CD4-positive, alpha-beta T cell treated with Interleukin-12 subunit alpha and Interleukin-12 subunit beta, for 1 hour (primary cell): ENCODE measurements around the gene LPP.

Source experiments
- DNase-seq: peaks from one replicate; pipeline ENCODE4 v3.0.0-alpha.2; 2020

The LPP gene

DNA sequence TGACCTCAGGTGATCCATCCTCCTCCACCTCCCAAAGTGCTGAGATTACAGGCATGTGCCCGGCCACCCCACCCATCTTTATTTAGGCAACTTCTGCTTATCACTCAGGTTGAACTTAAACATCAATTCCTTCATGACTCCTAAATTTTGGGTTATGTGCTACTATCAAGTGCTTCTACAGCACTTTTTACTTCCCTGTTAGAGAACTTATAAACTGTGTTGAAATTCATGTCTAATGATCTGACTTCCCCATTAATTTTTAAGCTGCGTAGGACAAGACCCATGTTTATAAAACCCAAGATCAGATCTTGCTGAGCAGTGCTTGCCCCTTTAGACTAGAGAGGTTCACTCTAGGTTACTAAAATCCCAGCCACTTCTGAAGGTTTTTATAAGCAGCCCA lies 751.6 kb downstream of the LPP start:
- DNase-seq, result no peak

DNA sequence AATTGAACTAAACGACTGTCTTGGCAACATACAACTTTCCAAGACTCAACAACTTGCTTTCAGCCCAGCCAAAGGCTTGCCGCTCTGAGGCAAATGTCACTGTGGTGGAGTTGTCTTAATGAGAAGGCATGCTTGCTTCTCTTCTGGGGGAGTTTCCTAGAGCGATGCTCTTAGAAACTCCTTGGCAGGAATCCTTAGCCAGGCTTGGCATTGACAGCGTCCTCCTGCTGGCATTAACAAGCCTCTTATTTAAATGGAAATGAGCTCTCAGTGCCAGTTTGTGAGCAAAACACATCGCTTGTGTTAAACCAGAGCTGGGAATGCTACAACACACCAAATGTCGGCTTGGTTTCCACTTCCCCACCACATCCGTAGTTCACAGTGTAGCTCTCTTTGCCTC lies 752.3 kb downstream of the LPP start:
- no peak for DNase-seq

DNA sequence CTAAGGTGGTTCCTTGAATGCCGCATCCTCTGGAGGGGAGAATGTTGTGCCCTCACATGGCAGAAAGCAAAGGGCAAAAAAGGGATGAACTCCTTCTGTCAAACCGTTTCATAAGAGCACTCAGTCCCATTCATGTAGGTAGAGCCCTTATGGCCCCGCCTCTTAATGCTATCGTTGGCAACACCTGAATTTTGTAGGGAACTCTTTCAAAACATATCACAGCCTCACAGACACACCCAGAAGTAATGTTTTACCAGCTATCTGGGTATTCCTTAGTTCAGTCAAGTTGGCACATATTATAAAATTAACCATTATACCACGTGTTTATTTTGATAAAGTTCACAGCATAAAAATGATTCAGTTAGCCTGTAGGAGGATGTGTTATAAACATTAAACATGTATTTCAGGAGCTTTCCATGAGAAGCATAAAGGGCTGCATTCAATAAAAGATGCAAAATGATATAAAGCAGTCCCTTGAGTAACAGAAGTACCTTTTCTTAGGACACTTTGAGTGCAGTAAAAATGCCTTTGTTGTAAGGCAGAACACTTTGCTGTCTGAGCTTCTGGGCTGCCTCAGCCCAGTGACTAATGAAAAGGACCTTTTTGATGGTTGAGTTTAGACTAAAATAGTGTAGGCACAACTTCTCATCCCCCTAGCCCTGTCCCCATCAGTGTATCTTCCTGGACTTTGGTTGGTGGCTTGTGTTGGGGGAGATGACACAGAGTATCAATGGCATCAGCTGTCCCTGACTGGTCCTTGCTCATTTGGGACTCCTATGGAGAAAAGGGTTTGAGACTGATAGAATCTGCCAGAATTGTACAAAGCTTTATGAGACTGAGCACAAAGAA lies 754.3 kb downstream of the LPP start:
- no peak for DNase-seq

DNA sequence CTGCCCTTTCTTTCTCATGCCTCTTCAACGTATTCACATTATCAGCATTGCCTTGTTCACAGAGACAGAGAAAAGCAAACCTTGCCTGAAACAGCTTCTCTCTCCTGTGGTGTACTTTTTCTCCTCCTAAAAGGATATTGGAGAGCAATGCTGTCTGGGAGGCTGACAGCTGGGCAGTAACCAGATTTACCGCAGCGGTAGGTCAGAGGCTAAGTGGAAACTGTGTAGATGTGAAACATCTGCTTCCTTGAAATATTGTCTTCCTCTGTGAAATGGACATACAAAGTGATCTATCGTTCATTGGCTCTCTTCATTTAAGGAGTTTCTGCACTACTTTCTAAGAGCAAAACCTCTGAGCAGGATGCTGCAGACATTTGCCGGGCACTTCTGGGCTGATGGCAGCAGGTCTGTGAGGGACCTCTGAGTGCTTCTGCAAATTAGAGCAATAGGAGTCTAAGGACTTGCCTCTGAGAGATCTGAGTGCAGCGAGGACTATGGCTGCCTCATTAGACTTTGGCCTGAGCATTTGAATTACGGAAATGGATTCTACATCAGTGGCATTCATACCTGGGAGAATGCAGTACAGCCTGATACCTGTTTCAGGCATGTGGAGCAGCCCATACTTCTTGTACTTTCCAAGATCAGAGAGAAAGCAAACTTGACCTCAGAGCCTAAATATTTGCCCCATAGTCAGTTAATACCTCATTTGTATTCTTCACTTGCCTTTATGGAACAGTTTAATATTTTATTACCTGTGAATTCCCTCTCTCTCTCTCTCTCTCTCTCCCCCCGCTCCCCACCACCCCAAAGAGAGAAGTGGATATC lies 757.3 kb downstream of the LPP start:
- no peak for DNase-seq

DNA sequence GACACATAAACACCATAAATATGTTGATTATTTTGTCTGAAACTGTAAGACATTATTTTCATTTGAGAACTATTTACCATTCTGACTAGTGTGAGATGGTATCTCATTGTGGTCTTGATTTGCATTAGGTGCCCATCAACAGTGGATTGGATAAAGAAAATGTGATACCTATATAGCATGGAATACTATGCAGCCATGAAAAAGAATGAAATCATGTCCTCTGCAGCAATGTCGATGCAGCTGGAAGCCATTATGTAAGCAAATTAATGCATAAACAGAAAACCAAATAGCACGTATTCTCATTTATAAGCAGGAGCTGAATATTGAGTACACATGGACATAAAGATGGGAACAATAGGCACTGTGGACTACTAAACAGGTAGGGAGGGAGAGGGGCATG lies 759.1 kb downstream of the LPP start:
- DNase-seq, result no peak

DNA sequence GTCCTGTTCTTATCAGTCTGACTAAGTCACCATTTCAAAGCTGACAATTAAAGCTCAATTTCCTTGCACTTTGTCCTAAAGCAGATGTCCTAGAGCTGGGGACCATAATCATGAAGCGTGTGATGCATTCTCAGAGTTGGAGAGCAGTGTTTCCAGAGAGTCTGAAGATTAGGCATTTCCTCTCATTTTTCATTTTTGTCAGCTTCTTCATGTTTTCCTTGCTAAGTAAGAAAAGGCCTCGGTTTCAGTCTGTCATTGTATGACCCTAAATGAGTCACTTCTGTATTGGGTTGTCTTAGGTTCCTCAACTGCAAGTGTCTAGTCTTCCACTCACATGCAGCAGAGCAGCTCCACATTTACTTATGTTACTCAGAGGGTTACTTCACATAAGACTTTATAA lies 760.6 kb downstream of the LPP start:
- no peak for DNase-seq

DNA sequence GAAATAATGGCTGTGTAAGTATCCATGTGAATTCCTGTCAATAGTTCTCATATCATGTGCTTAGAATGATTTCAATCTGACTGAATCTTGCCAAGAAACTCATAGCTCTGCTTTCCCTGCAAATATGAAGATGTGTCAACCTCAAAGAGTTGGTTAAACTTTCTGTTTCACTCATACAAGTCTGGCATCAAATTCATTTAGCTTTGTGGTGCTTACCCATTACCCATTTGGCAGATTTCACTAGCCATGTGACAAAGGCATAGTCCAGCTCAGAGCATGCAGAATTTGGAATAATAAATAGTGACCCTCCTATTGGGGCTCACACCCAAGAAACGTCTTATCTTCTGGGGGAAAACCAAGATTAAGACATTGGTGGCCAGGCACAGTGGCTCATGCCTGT lies 761.2 kb downstream of the LPP start:
- no peak for DNase-seq

DNA sequence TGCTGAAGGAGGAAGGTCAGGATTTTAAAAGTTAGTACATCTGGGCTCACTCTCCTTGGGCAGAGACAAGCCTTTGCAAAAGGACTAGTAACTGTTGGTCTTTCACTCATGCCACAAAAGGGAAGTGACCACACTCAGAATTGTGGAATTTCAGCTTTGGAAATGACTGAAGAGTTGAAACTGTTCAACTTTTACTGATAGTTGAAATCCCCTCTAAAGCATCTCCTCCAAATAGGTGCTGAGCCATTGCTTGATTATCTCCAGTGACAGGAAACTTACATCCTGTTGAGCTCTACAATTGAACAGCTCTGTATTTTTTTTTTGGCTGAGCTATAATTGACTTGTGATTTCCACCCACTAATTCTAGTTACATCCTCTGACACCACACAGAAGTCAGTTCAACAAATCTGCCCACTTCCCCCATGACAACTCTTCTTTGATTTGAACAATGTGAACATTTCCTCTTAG lies 763.0 kb downstream of the LPP start:
- DNase-seq, result peak; percentile 23

DNA sequence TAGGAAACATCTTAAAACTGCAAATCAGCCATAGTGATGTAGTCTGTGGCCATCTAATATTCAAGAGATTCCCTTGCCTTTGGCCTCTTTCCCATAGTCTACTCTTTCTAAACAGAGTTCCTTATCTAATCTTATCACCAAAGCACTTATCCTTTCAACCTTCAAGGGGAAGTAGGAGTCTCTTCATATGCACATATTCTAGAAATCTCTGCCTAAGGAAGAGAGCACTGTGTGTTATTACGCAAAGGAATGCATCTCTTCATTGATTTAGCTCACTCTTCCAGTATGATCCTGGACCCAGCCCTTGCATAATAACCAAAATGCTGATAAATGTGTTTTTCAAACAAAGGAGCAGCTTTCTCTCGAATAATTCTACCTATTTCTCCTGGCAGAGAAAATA lies 764.1 kb downstream of the LPP start:
- no peak for DNase-seq

DNA sequence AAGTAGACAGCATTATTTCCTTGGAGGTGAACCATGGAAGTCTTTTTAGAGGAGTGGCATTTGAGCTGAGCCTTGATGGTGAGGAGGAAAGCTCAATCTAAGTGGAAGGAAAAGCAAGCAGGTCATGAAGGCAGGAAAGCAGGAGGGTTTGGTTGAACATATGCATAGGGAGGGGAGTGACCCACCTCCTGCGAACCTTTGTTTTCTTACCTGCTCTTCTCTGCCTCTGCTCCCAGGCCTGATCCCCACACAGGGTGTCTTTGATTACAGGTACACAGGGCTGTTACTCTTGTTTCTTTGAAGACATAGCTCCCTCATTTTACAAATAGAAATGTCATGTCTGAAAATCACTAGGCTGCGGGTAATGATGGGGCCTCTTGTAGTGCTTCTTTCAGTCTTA lies 769.7 kb downstream of the LPP start:
- no peak for DNase-seq

DNA sequence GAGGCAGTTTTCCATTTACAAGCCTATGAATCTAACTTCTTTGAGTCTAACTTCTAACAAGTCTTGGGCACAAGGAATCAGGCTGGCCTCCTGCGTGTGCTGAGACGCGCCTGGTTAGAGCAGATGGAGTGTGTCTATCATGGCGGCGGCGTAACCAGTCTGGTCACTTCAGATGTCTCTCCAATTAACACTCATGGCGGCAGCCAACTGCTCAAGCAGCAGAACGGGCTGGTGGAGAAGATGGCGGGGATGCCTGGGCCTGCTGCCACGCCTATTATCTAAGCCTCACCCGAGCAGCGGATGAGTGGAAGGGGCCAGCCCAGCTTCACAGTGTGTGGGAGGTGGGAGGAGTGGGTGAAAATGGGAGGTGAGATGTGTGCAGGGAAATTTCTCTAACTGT lies 771.4 kb downstream of the LPP start:
- no peak for DNase-seq

DNA sequence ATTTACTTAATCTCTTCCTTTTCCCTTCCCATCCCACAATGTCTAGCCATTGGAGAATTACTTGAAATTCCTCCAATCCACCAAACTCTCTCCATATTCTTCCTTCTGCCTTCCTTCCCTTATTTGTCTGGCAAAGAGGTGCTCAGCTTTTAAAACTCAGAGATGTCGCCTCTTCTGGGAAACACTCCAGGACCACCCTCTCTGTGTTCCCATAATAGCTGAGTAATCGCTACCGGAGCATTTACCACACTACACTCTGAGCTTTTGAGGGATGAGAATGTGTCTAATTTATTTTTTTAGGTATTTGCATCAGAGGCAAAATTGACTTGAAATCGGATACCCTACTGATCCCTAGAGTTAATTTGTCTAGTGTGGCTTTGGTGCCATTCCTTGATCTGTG lies 772.2 kb downstream of the LPP start:
- no peak for DNase-seq

DNA sequence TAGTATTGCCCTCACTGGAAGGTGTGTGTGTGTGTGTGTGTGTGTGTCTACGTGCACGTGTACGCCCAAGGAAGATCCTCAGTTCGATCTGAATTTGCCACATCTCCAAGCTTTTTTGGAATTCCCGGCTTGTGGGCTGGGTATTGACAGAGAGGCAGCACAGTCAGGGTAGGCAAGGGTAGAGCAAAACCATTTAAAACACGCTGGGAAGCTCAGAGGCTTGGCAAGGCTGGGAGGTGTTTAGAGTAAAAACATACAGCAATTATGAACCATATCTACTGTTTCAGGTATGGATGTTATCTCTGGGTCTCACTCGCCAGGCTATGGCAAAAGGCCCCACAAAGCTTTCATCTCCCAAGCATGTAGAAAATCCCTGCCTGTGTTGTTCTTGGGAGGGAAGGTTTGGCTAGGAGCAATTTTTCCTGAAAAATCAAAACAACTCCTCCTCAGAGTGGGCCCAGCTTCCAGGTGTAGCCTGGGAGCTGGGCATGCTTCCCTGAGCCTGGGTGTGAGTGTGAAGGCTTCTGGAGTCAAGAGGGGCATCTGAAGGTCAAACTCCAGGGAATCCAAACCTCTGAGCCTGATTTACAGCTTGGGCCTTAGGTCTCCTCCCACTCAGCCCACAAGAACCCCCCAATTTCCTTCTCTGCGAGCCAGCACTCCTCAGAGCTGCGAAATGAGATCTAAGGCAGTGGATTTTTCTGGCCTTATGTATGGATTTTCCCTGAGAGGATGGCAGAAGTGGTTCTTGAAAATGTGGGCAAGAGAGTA lies 773.0 kb downstream of the LPP start:
- no peak for DNase-seq

DNA sequence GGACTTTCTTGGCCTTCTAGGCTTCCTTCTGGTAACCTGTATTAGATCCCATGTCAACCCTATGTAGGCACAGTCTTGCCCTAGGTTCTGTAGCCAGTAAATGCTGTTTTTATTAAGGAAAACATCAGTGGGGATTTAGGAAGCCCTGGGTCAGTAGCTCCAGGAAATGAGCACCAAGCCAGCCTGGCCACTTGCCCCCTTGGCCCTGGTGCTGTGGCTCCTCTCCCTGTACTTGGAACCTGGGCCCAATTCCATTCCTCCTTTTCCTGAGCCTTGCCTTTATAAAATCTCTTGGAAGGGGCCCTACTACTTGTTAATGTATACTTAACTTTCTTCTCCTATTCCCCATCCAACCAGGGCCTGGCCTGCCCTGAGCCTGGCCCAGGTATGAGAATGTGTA lies 774.0 kb downstream of the LPP start:
- DNase-seq, result no peak

DNA sequence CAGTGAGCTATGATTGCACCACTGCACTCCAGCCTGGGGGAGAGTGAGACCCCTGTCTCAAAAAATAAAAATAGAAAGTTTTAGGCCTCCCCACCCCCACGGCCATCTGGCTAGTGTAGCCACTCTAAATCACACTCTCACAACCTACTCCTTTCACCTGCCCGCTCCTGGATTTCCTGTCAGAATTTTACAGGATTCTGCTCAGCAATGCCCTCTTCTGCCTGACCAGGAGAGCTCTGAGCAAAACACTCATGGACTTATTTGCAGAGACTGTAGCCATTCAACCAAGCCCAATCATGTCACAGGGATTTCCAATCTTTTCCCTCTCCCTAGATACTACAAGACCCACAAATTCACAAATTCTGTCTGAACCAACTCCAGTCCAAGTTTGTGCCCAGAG lies 775.2 kb downstream of the LPP start:
- DNase-seq, result no peak

DNA sequence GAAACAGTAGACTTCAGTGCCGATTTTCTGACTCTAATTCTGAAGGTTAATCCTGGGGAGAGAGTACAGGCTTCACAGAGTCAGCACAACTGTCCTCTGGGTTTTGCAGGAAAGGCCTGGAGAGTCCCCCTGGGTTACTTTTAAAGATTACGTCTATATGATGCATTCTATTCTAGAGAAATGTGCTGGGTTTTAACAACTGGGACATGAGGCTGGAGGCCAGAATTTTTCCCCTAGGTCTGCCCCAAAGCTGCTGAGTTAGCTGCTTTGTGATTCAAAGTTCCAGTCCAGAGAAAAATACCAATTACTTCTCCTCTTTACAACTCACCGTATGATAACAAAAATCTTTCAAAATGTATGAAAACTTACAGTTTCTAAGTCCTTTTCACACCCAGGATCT lies 777.1 kb downstream of the LPP start:
- DNase-seq, result no peak

DNA sequence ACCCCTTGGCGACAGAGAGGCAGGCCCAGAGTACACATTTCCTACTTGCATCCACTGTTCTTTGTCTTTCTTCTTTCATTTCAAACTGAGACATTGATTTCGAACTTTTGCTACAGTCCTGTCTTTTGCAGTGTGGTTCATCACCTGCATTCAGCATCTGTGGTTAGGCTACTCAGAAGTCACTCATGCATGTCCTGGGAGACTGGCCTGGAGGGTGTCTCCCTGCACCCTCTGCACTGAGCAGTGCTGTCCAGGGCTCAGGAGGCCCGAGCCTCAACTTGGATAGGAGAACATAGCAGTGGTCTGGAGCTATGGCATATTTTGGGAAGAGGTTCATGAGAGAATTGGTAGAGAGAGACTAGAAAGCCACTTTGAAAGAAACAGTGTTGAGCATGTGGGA lies 777.6 kb downstream of the LPP start:
- no peak for DNase-seq

DNA sequence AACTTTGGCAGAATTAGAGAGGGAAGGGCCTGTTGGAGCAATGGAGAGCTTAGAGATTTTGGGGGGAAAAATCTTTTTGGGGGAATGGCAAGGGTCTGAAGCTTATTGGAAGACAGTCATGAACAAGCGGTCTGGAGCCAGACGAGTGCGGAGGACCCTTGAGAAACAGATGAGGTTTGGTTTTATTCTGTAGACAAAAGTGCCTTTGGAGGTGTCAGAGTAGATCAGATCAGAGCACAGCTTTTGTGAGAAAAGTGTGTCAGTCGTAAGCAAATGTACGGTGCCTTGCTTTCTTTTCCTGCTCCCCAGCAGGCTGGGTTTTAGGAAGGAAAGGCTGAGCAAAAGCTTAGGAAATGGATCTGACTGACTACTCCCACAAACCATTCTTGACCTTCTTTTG lies 781.0 kb downstream of the LPP start:
- DNase-seq, result no peak

DNA sequence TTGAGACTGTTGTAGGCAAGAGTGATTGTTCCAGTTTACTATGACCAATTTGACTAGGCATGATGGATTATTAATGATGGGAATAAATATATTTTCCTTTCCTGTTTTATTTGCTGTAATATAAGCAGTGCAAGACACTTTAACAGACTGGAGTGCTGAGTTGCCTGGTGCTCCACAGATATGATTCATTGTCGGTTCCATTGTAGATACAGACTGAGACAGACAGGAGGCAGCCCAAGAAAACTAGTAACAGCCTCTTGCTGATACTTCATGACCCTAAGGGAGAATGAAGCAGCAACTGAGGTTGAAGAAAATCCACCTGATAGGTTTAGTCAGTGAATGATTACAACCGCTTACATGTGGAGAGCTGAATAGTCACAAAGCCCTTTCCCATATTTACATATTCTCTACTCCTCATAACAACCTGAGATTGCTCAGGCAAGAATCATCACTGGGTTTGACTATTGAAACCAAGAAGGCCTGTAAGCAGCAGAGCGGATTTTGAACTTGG lies 782.7 kb downstream of the LPP start:
- no peak for DNase-seq

DNA sequence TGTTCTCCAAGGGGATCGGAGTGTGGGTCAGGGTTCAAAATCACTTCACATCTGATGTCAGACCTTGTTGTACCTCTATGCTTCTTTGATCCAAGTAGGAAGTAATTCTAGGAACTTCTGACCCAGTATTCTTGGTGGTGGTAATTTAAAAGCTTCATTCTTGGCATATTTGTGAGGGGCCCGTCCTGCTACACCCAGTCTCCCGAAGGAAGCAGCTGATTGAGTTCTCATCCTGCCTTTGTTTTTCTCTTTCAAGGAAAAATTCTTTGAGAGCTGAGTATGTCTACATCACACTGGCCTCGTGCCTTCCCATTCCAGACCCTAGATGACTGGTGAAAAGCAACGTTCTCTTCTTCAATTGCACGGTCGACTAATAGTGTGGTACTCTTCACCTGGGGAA lies 783.4 kb downstream of the LPP start:
- no peak for DNase-seq

DNA sequence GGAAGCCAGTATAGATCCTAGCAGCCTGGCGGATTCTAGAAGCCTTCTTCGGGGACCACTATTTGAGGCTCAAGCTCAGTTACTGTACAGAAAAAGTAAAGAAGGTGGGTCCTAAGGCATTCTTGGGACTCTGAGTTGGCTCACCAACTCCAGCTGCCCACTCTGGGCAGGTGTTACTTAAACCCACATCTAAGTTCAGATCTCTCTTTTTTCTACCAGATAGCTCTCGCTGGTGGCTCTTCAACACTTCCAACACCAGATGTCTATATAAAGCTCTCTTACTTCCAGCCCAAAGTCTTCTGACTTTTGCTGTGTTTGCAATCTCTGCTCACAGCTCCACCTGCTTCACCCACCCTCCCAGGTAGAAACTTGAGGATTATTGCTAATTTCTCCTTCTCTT lies 785.0 kb downstream of the LPP start:
- no peak for DNase-seq

DNA sequence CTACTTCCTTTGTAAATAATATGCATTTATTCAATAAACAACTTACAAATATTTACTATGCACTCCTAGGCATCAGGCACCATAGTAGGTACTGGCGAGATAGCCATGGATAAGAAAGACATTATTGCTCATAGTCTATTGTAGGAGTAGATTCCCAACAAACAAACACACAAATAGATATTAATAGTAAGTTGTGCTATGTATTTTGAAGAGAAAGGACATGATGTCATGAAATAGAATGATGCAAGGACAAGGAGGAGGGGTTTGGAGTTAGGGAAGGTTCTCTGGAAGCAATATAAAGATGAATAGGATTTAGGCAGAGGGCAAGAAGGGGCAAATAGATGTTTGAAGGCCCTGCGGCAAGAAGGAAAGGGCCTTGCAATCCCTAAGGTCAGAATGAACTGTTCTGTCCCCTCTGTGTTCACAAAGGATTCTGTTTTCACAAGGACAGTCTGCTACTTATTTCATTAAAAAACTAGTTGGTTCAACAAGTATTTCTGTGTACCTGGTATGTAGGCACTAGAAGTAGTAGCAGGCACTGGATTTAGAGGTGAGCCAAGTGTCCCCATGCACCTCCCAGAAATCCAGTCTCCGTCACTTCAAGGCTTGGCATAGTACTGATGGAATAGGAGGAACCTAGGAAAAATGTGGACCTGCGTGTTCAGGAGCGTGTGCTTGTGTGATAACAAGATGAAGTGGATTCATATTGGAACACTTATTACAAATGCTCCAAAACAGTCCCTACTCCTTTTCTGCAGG lies 786.0 kb downstream of the LPP start:
- DNase-seq, result no peak
